Measurements from ENCODE around the gene GDPD4.

Gene GDPD4

GRCh38 chr11:77200351-77201268 lies 100.9 kb downstream of the GDPD4 start:
- no peak for TF ChIP-seq CTCF (IDR thresholded peaks at IDR 0.05; ENCODE audit: low read depth, low read length)
- H3K4me3 ChIP-seq (ENCODE audit: low read depth, low read length): no peak overlapping the region

- H3K4me3 ChIP-seq (ENCODE audit: low read depth, low read length): no peak overlapping the region
- TF ChIP-seq CTCF (IDR thresholded peaks at IDR 0.05; ENCODE audit: low read depth, low read length): no peak
These were observed 102.2 kb downstream of the GDPD4 start for GRCh38 chr11:77199137-77199745.

GRCh38 chr11:77198440-77198849 lies 103.0 kb downstream of the GDPD4 start:
- no peak for TF ChIP-seq CTCF (IDR thresholded peaks at IDR 0.05; ENCODE audit: low read depth, low read length)
- H3K4me3 ChIP-seq (ENCODE audit: low read depth, low read length): no peak overlapping the region

GRCh38 chr11:77197626-77198320 lies 103.7 kb downstream of the GDPD4 start:
- no peak overlapping the region for H3K4me3 ChIP-seq (ENCODE audit: low read depth, low read length)
- TF ChIP-seq CTCF (IDR thresholded peaks at IDR 0.05; ENCODE audit: low read depth, low read length): no peak

- TF ChIP-seq CTCF (IDR thresholded peaks at IDR 0.05; ENCODE audit: low read depth, low read length): no peak
These were observed 104.5 kb downstream of the GDPD4 start for GRCh38 chr11:77196961-77197360.

GRCh38 chr11:77195071-77195755 lies 106.3 kb downstream of the GDPD4 start:
- no peak for TF ChIP-seq CTCF (IDR thresholded peaks at IDR 0.05; ENCODE audit: low read depth, low read length)

More at GRCh38 chr11:77196961-77197360, 104.5 kb downstream of the GDPD4 start:
- H3K4me3 ChIP-seq (ENCODE audit: low read depth, low read length): no peak overlapping the region

More at GRCh38 chr11:77195071-77195755, 106.3 kb downstream of the GDPD4 start:
- no peak overlapping the region for H3K4me3 ChIP-seq (ENCODE audit: low read depth, low read length)
